CD14-positive monocyte (primary cell): ENCODE results near the gene ACSM3. TPM values are rescaled to one million over a fixed set of nuclear protein-coding genes. Genes with fewer than 3 reads are reported as not detected.

Experiments
- DNase-seq, 3 donors: peaks; one replicate each; pipeline ENCODE4 v3.0.0-alpha.2; 2011 to 2022
- H2AFZ ChIP-seq: 2 replicates; pipeline ENCODE4 v1.6.0; 2012; ENCODE audit warnings: mild to moderate bottlenecking, low read depth, low read length, inconsistent platforms; ENCODE audit not compliant: insufficient read depth, poor library complexity, severe bottlenecking
- H3K27ac ChIP-seq, 2 donors: 1 replicate in 1 of 2; 2 replicates in 1 of 2; pipeline ENCODE4 v1.5.1; 2012 to 2013; ENCODE audit warnings: low read length in 2 of 2, control low read depth in 1 of 2, inconsistent platforms in 1 of 2, low read depth in 1 of 2, mild to moderate bottlenecking in 1 of 2
- H3K27me3 ChIP-seq, 2 donors: one replicate each; pipeline versions ENCODE4 v1.6.0 to v1.6.1; 2011 to 2013; ENCODE audit warnings: low read length in 2 of 2; ENCODE audit not compliant: control insufficient read depth in 2 of 2, insufficient read depth in 2 of 2
- H3K36me3 ChIP-seq, 2 donors: replicated peaks in 1 of 2; 1 replicate in 1 of 2; 2 replicates in 1 of 2; pipeline versions ENCODE4 v1.5.1 to v1.6.1; 2012 to 2013; ENCODE audit warnings: low read length in 2 of 2, control low read depth in 1 of 2, inconsistent platforms in 1 of 2, mild to moderate bottlenecking in 1 of 2; ENCODE audit not compliant: insufficient read depth in 2 of 2, control insufficient read depth in 1 of 2
- H3K4me1 ChIP-seq, 2 donors: 1 replicate in 1 of 2; 2 replicates in 1 of 2; pipeline versions ENCODE4 v1.5.1 to v1.6.1; 2012 to 2013; ENCODE audit warnings: low read length in 2 of 2, control low read depth in 1 of 2, inconsistent platforms in 1 of 2, mild to moderate bottlenecking in 1 of 2, moderate library complexity in 1 of 2; ENCODE audit not compliant: insufficient read depth in 2 of 2, control insufficient read depth in 1 of 2
- H3K4me2 ChIP-seq: replicated peaks from 2 replicates; pipeline ENCODE3; 2012; ENCODE audit warnings: low read length, moderate library complexity, mild to moderate bottlenecking; ENCODE audit not compliant: poor library complexity, severe bottlenecking; ENCODE audit errors: extremely low read depth
- H3K4me3 ChIP-seq, 3 experiments: fragments of 200-600 bp in 1 of 3; sonication (generic) in 1 of 3; replicated peaks in 1 of 3; 1 replicate in 2 of 3; 2 replicates in 1 of 3; pipeline ENCODE4 v1.5.1; 2011 to 2013; ENCODE audit warnings: low read length in 3 of 3, mild to moderate bottlenecking in 3 of 3, control low read depth in 2 of 3, low read depth in 2 of 3, inconsistent platforms in 1 of 3, moderate library complexity in 1 of 3
- H3K79me2 ChIP-seq: 2 replicates; pipeline ENCODE4 v1.6.0; 2012; ENCODE audit warnings: mild to moderate bottlenecking, control low read depth, inconsistent platforms, low read length, moderate library complexity; ENCODE audit not compliant: insufficient read depth
- H3K9ac ChIP-seq: 2 replicates; pipeline ENCODE4 v1.6.0; 2017; ENCODE audit warnings: low read length, mild to moderate bottlenecking; ENCODE audit not compliant: insufficient read depth, poor library complexity, severe bottlenecking
- H3K9me3 ChIP-seq, 2 donors: replicated peaks in 1 of 2; 1 replicate in 1 of 2; 2 replicates in 1 of 2; pipeline versions ENCODE4 v1.5.1 to v1.6.1; 2012 to 2013; ENCODE audit warnings: low read length in 2 of 2, control low read depth in 1 of 2; ENCODE audit not compliant: control insufficient read depth in 1 of 2, insufficient read depth in 1 of 2
- H4K20me1 ChIP-seq: 2 replicates; pipeline ENCODE4 v1.6.0; 2012; ENCODE audit warnings: mild to moderate bottlenecking, low read length, control low read depth, moderate library complexity; ENCODE audit not compliant: insufficient read depth
- H3K27ac Mint-ChIP-seq, 7 donors: one replicate each; pipeline ENCODE4 v1.8.0; 2020; ENCODE audit warnings: mild to moderate bottlenecking in 7 of 7, mixed read lengths in 7 of 7, moderate library complexity in 6 of 7, inconsistent platforms in 2 of 7
- H3K27me3 Mint-ChIP-seq, 3 donors: one replicate each; pipeline ENCODE4 v1.8.0; 2021 to 2022; ENCODE audit warnings: low read depth in 3 of 3, mild to moderate bottlenecking in 3 of 3, mixed read lengths in 3 of 3, moderate library complexity in 3 of 3, inconsistent platforms in 1 of 3
- H3K36me3 Mint-ChIP-seq, 2 donors: one replicate each; pipeline ENCODE4 v1.8.0; 2020; ENCODE audit warnings: mixed read lengths in 2 of 2, inconsistent platforms in 1 of 2, mild to moderate bottlenecking in 1 of 2
- H3K4me1 Mint-ChIP-seq: one replicate; pipeline ENCODE4 v1.8.0; 2020; ENCODE audit warnings: mild to moderate bottlenecking, mixed read lengths
- H3K4me3 Mint-ChIP-seq, 2 donors: one replicate each; pipeline ENCODE4 v1.8.0; 2020; ENCODE audit warnings: mild to moderate bottlenecking in 2 of 2, mixed read lengths in 2 of 2, moderate library complexity in 1 of 2
- H3K9me3 Mint-ChIP-seq, 7 donors: one replicate each; pipeline ENCODE4 v1.8.0; 2020 to 2022; ENCODE audit warnings: mixed read lengths in 7 of 7, mild to moderate bottlenecking in 6 of 7, moderate library complexity in 6 of 7, inconsistent platforms in 2 of 7
- CTCF ChIP-seq: fragments of 200-600 bp; IDR thresholded peaks from one replicate; pipeline ENCODE4 v1.8.0; 2022; ENCODE audit warnings: antibody characterized with exemption, mild to moderate bottlenecking
- WGBS: methylation state at CpG from one replicate; pipeline ENCODE4 v1.1.5; 2013; ENCODE audit warnings: missing lambda C conversion rate; ENCODE audit not compliant: insufficient coverage; 5-methylcytosine and 5-hydroxymethylcytosine counted together
- intact Hi-C, 2 donors: fragments of 100-400 bp; cut with micrococcal nuclease; formaldehyde crosslinking; loops; one replicate each; pipeline versions ENCODE4 v1.15.0 to v1.15.1; 2023
- polyA plus RNA-seq, 3 donors: library from polyadenylated mRNA; depleted of rRNA in 1 of 3; unstranded in 2 of 3; stranded (reverse) in 1 of 3; fragments of 300-500 nt in 2 of 3; fragments of >200 nt in 1 of 3; fragmentation: Illumina TruSeq in 2 of 3; gene quantifications; 1 replicate in 2 of 3; 2 replicates in 1 of 3; pipeline ENCODE4 v1.2.3, GENCODE V29; 2012 to 2021

The ACSM3 gene
- polyA plus RNA-seq, 3 donors: 1.6 to 5.1 (median 1.9) TPM

GRCh38 chr16:20768818-20769217 lies 5.0 kb downstream of the ACSM3 start:
- no peak for TF ChIP-seq CTCF
- peaks cover 0 to 2% of the 10 kb centered on the region in 2 donors for H3K36me3 Mint-ChIP-seq
- H3K4me3 ChIP-seq: no peak overlapping the region
- no peak overlapping the region for H3K4me2 ChIP-seq
- no peaks in the 10 kb centered on the region for H3K9me3 Mint-ChIP-seq
- no peak overlapping the region for H3K27ac Mint-ChIP-seq
- H3K36me3 ChIP-seq: no peaks in the 10 kb centered on the region
- no peak overlapping the region for H3K27ac ChIP-seq
- no peak overlapping the region for H3K9ac ChIP-seq
- WGBS: 80% methylated on average over 1 of the region's 1 CpG
- no peak overlapping the region for H2AFZ ChIP-seq
- H3K4me1 Mint-ChIP-seq: peaks cover 5% of the 10 kb centered on the region
- intact Hi-C loops: no loop called here
- H3K27me3 Mint-ChIP-seq: no peaks in the 10 kb centered on the region
- H4K20me1 ChIP-seq: no peaks in the 10 kb centered on the region
- H3K4me1 ChIP-seq: peaks cover 6 to 10% of the 10 kb centered on the region in 2 donors
- no peaks in the 10 kb centered on the region for H3K79me2 ChIP-seq
- no peaks in the 10 kb centered on the region for H3K9me3 ChIP-seq
- no peak overlapping the region for H3K4me3 Mint-ChIP-seq
- H3K27me3 ChIP-seq: no peaks in the 10 kb centered on the region
- no peak for DNase-seq

- peaks cover 0 to 13% of the 10 kb centered on the region in 2 donors for H3K36me3 ChIP-seq
- Mint-ChIP-seq H3K9me3 (no peaks in the 10 kb centered on the region), H3K27ac (no peak overlapping the region), H3K4me1 (no peaks in the 10 kb centered on the region), H3K36me3 (peaks cover 3 to 14% of the 10 kb centered on the region in 2 donors), H3K27me3 (no peaks in the 10 kb centered on the region), H3K4me3 (no peak overlapping the region)
- H3K79me2 ChIP-seq: no peaks in the 10 kb centered on the region
- no peaks in the 10 kb centered on the region for H3K4me1 ChIP-seq
- H3K9me3 ChIP-seq: no peaks in the 10 kb centered on the region
- no peak overlapping the region for H3K9ac ChIP-seq
- H3K4me3 ChIP-seq: no peak overlapping the region
- H3K4me2 ChIP-seq: no peak overlapping the region
- no peaks in the 10 kb centered on the region for H4K20me1 ChIP-seq
- intact Hi-C loops: no loop called here
- no peak overlapping the region for H3K27ac ChIP-seq
- 100% methylated on average over 2 of the region's 3 CpGs for WGBS
- no peak overlapping the region for H2AFZ ChIP-seq
- no peak for TF ChIP-seq CTCF
- no peaks in the 10 kb centered on the region for H3K27me3 ChIP-seq
- DNase-seq: no peak
Observed at GRCh38 chr16:20773679-20774078, 9.9 kb downstream of the ACSM3 start.
